ENCODE measurements around the gene JMJD4. TPM values are rescaled to one million over a fixed set of nuclear protein-coding genes. Genes with fewer than 3 reads are reported as not detected.
A peak's percentile ranks its signal among the peaks of the same experiment; 100 is the strongest.

Gene JMJD4, protein sequence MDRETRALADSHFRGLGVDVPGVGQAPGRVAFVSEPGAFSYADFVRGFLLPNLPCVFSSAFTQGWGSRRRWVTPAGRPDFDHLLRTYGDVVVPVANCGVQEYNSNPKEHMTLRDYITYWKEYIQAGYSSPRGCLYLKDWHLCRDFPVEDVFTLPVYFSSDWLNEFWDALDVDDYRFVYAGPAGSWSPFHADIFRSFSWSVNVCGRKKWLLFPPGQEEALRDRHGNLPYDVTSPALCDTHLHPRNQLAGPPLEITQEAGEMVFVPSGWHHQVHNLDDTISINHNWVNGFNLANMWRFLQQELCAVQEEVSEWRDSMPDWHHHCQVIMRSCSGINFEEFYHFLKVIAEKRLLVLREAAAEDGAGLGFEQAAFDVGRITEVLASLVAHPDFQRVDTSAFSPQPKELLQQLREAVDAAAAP
- total RNA-seq = 10 to 100 TPM; 33.4 to 45.3 (median 40.6) TPM

DNA sequence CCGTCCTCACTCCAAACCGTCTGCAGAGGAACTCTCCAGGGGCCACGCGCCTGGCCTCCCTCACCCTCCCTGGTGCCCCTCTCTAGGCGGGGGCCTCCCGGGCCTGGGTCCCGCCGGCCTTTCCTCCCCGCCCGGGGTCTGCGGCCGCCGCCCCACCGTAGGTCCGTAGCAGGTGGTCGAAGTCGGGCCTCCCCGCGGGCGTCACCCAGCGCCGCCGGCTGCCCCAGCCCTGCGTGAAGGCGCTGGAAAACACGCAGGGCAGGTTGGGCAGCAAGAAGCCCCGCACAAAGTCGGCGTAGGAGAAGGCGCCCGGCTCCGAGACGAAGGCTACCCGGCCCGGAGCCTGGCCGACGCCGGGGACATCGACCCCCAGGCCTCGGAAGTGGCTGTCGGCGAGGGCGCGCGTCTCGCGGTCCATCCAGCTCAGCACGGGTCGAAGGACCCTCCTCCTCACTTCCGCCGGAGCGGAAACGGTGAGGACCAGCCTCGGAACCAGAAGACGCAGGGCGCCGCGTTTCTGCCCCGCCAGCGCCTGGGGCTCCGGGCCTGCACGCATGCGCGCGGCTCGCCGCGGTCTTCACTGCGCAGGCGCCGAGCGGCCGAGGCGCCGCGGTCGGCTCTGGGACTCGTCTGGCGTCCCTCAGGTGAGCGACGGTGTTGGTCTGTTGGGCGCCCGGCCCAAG is at the start of gene JMJD4, which contains the start of gene SNAP47:
Gene JMJD4 (minus strand): TSS at position 447 of the 683 bp plus-strand sequence. CDS start 29 bp downstream, at position 418.
Gene SNAP47 (plus strand): TSS at position 580 of the 683 bp plus-strand sequence. CDS start 12,302 bp downstream, outside the sequence.
- H3K9me3 ChIP-seq = no peaks in the 10 kb centered on the region
- H3K4me3 ChIP-seq = peak within 1 kb of the TSS; percentile 65 to 94 (median 78)
- peak; percentile 76 to 80 for DNase-seq (ENCODE audit: low spot score in 2 of 2)
- peaks cover 0 to 37% (median 0%) of the 10 kb centered on the region in 3 donors for H3K36me3 ChIP-seq
- 0% methylated on average over 8 to 68 of the region's 83 CpGs for WGBS, 2 donors
- H3K27me3 ChIP-seq = no peaks in the 10 kb centered on the region
- peak within 1 kb of the TSS; percentile 72 to 92 (median 86) for H3K27ac ChIP-seq
- peaks cover 0 to 48% (median 22%) of the 10 kb centered on the region in 4 donors for H3K4me1 ChIP-seq
- TF ChIP-seq, protein P1, sequence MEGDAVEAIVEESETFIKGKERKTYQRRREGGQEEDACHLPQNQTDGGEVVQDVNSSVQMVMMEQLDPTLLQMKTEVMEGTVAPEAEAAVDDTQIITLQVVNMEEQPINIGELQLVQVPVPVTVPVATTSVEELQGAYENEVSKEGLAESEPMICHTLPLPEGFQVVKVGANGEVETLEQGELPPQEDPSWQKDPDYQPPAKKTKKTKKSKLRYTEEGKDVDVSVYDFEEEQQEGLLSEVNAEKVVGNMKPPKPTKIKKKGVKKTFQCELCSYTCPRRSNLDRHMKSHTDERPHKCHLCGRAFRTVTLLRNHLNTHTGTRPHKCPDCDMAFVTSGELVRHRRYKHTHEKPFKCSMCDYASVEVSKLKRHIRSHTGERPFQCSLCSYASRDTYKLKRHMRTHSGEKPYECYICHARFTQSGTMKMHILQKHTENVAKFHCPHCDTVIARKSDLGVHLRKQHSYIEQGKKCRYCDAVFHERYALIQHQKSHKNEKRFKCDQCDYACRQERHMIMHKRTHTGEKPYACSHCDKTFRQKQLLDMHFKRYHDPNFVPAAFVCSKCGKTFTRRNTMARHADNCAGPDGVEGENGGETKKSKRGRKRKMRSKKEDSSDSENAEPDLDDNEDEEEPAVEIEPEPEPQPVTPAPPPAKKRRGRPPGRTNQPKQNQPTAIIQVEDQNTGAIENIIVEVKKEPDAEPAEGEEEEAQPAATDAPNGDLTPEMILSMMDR (IDR thresholded peaks at IDR 0.05) = peak in 2 of 5 experiments; percentile 32 to 37
- peak; percentile 26 to 83 for TF ChIP-seq POLR2A (IDR thresholded peaks at IDR 0.05)
- TF ChIP-seq EP300 (IDR thresholded peaks at IDR 0.05) = peak; percentile 65 to 94

DNA sequence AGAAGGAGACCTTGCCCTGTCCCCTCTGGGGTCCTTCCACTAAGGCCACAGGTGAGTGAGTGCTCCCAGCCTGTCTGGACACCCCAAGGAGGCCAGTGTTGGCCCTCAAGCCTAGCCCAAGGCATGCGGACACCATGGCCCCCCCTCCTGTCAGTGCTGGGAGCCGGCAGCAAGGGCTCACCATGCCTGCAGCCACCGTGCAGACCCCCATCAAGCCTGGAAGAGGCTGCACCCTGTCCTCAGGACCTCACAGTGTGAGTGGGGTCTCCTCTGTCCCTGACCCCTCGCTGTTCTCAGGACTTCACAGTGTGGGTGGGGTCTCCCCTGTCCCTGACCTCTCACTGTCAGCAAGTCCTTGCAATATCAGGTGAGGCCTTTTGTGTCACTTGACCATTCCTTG is 47.1 kb upstream of the JMJD4 start:
- H3K4me1 ChIP-seq = peaks cover 0 to 15% (median 8%) of the 10 kb centered on the region in 4 donors
- TF ChIP-seq POLR2A (IDR thresholded peaks at IDR 0.05) (no peak), EP300 (IDR thresholded peaks at IDR 0.05) (no peak)
- TF ChIP-seq, protein P1 (IDR thresholded peaks at IDR 0.05) = no peak
- H3K9me3 ChIP-seq = no peaks in the 10 kb centered on the region
- no peak overlapping the region for H3K4me3 ChIP-seq
- WGBS, 2 donors = 80 to 86% methylated on average over 3 to 4 of the region's 4 CpGs
- DNase-seq (ENCODE audit: low spot score in 2 of 2) = peak in 1 of 2 donors; percentile 7
- H3K36me3 ChIP-seq = peaks cover 0 to 43% (median 0%) of the 10 kb centered on the region in 3 donors
- no peaks in the 10 kb centered on the region for H3K27me3 ChIP-seq
- no peak overlapping the region for H3K27ac ChIP-seq

DNA sequence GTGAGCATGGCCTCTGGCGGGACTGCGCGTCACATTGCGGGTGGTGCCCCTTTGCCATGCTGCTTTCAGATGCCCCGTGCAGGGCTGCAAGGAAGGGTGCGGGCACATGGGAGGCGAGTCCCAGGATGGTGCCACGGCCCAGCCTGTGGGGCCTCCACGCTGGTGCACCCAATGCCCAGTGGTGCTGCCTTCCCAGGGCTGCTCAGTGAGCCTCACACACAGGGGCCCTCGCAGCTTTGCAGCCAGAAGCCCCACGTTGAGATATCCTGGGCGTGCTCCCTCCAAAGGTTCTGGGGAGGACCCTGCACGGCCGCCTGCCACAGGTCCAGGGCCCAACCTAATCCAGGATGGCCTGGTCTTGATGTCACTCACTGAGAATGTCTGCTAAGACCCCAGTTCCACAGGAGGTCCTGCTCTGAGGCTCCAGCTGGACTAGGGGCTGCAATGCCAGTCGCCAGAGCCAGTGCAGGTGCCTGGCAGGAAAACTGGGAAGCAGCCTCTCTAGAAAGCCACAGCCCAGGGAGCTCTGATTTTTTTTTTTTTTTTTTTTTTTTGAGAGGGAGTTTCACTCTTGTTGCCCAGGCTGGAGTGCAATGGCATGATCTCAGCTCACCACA is 46.3 kb upstream of the JMJD4 start:
- Histone ChIP-seq H3K27ac (no peak overlapping the region), H3K36me3 (peaks cover 0 to 46% (median 0%) of the 10 kb centered on the region in 3 donors), H3K4me1 (peaks cover 0 to 7% (median 1%) of the 10 kb centered on the region in 4 donors), H3K9me3 (no peaks in the 10 kb centered on the region), H3K27me3 (no peaks in the 10 kb centered on the region), H3K4me3 (no peak overlapping the region)
- TF ChIP-seq POLR2A (IDR thresholded peaks at IDR 0.05) = no peak
- TF ChIP-seq EP300 (IDR thresholded peaks at IDR 0.05) = no peak
- TF ChIP-seq, protein P1 (IDR thresholded peaks at IDR 0.05) = no peak
- no peak for DNase-seq (ENCODE audit: low spot score in 2 of 2)
- 90 to 92% methylated on average over 12 to 14 of the region's 15 CpGs for WGBS, 2 donors

DNA sequence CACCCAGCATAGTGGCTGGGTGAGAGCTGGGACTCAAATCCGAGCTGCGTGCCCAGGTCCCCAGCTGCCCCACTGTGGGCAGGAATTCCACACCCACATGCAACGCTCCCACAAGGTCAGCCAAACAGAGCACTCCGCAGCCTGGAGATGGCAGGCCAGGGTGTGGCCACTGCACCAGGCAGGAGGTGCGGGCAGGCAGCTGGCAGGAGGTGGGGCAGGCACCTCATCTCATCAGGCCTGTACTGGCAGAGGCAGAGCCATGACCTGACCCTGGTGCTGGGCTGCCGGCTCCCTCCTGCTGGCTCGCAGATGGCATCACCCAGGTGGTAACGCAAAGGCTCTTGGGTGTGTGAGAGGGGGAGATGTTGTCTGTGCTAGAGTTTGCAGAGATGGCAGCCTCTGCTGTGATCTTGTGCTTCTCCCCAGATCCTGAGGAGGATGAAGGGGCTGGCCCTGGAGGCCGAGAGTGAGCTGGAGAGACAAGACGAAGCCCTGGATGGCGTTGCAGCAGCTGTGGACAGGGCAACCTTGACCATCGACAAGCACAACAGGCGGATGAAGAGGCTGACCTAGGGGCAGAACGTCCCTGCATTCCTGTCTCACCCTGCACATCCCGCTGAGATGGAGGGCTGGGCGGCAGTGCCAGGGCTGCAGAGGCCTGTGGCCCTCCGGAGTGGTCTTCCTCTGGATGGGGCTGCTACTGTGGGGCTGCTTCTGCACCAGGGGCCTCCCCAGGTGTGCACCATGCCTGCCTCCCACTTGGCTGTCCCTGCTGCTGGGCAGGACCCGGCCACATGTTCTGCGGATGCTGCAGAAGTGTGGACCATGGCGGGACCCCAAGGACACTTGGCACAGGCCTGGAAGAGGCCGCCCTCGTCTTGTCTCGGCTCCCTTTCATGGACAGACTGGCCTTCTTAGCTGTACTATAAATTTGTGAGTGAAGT is 45.3 kb upstream of the JMJD4 start:
- no peak overlapping the region for H3K4me3 ChIP-seq
- WGBS, 2 donors = 84 to 88% methylated on average over 17 to 21 of the region's 23 CpGs
- peaks cover 0 to 3% (median 0%) of the 10 kb centered on the region in 4 donors for H3K4me1 ChIP-seq
- TF ChIP-seq EP300 (IDR thresholded peaks at IDR 0.05) (no peak), POLR2A (IDR thresholded peaks at IDR 0.05) (no peak)
- TF ChIP-seq, protein P1 (IDR thresholded peaks at IDR 0.05) = no peak
- H3K27me3 ChIP-seq = no peaks in the 10 kb centered on the region
- H3K9me3 ChIP-seq = no peaks in the 10 kb centered on the region
- peaks cover 0 to 57% (median 0%) of the 10 kb centered on the region in 3 donors for H3K36me3 ChIP-seq
- no peak overlapping the region for H3K27ac ChIP-seq
- DNase-seq (ENCODE audit: low spot score in 2 of 2) = peak in 1 of 2 donors; percentile 4

Data from tibial nerve (tissue), 4 donors.